HG02571 (cell line): ENCODE measurements around the gene GPRC5B.
A peak's percentile ranks its signal among the peaks of the same experiment; 100 is the strongest.

ENCODE experiments used
- ATAC-seq: cut with Tn5 transposase; IDR thresholded peaks from one replicate; pipeline ENCODE4 v1.9.1; 2021; ENCODE audit warnings: mild to moderate bottlenecking, moderate library complexity; ENCODE audit not compliant: unreplicated experiment

The GPRC5B gene, protein sequence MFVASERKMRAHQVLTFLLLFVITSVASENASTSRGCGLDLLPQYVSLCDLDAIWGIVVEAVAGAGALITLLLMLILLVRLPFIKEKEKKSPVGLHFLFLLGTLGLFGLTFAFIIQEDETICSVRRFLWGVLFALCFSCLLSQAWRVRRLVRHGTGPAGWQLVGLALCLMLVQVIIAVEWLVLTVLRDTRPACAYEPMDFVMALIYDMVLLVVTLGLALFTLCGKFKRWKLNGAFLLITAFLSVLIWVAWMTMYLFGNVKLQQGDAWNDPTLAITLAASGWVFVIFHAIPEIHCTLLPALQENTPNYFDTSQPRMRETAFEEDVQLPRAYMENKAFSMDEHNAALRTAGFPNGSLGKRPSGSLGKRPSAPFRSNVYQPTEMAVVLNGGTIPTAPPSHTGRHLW

DNA sequence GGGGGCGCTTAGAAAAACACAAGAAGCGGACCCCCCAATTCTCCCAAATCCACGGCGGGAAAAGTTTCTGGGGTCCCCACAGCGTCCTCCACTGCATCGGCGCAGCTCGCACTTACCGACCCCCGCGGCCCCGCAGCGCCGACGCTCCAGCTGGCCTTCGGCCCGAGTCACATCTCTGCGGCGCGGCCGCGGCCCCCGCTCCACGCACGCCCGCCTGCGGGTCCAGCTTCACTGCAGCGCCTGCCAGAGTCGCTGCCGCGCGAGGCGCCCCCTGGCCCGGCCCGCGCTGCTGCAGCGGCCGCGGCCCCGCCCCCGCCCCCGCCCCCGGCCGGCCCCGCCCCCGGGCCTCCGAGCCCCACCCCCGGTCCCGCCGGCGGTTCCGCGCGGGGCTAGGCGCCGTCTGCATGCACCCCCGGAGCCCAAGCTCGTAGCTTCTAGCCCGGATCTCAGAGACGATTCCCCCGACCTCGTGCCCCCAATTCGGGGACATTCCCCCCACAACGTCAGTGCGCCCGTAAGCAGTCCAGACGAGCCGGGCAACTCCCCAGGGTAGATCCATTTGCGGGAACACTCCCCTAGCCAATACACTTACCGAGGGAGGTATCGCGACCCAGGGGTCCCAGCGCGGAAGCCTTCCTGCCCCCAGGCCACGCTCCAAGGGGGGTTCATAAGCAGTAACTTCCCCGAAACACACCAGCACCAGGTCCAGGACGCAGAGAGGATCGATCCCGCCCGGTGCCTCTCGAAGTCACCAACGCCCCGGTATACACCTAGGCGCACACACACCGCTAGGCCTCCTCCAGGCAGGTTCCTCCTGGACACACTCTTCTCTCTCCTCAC is at the start of gene GPRC5B:
TSS of gene GPRC5B (minus strand) at position 238 of the 840 bp plus-strand sequence. CDS start 12,003 bp downstream, outside the sequence.
- no peak for ATAC-seq

DNA sequence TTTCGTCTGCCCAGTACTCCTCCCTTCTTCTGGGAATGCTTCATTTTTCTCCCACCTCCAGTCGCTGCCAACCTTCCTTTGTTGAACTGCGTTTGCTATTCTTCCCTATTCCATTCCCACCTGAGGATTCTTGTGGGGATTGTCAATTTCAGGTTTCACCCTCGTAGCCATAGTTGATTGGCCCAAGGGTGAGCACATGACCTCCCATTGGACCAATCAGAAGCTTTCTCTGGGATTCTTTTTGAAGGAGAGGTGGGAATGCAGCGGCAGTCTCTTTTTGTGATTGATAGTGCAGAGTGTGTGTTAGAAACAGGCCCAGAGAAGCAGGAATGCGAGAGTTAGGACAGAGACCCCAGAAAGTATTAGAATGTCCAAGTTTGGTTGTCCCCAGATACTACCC is 49.1 kb upstream of the GPRC5B start:
- no peak for ATAC-seq

- ATAC-seq, result no peak
These were observed 44.4 kb upstream of the GPRC5B start for GRCh38 chr16:19929062-19929511.

GRCh38 chr16:19928432-19928831 is 43.8 kb upstream of the GPRC5B start:
- ATAC-seq, result no peak

DNA sequence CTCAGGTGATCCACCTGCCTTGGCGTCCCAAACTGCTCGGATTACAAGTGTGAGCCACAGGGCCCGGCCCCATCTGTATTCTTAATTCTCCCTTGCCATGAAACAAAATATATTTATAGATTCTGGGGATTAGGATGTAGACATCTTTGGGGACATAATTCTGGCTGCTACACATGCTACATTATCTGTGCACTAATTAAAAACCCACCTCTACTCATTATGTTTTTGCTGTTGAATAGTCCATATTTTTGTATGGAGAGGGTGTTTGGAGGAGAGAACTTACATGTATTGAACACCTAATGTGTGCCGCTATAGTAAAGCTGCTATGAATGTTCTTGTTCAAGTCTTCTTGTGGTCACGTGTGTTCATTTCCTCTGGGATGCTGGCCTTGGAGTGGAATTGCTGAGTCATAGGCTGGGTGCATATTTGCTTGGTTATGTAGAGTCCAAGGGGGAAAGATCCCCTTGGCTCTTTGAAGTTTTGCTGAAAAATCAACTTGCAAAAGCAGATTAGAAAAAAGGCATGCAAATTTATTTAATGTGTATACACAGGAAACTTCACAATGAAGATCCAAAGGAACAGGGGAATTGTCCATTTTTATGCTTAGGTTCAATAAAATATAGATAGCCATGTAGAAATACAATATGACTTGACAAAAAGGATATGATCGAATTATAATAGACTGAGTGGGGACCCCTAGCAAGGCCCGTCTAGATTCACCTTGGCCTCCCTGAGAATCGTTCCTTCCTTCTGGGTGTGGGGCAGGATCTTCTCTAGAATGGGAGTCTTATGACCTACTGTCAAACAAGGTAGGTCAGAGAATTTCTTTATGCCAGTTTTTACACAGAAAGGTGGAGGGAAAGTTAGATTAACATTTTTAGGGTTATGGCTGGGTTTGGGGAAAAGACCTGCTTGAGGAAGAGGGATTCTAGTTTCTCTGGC is 42.1 kb upstream of the GPRC5B start:
- ATAC-seq, result no peak

DNA sequence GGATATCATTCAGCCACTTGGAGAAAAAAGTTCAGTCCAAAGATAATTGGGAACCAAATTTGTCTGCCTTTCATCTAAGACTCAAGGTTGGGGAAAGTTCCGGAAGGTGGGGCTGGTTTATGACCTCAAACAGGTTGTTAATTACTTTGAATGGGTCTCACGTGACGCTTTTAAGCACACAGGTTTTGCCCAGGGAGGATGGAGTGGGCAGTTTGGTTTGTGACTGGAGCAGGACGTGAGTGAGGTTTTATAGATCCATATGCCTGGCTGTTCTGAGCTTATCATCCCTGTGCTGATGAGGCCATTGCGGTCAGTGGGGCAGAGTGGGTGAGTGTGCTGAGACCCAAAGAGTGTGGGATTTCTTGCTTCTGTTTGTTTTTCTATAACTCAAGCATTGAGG is 38.7 kb upstream of the GPRC5B start:
- no peak for ATAC-seq

DNA sequence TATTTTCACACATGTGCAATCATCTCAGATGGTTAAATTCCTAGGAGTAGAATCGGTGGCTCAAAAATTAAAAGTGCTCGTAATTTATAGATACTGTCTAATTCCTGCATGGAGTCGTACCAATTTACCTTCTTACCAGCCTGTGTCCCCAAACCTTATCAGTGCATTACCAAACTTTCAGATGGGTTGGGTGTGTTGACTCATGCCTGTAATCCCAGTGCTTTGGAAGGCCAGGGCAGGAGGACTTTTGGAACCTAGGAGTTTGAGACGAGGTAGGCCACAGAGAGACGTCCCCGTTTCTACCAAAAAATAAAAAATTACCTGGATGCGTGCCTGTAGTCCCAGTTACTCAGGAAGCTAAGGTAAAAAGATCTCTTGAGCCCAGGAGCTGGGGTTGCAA is 34.5 kb upstream of the GPRC5B start:
- no peak for ATAC-seq

DNA sequence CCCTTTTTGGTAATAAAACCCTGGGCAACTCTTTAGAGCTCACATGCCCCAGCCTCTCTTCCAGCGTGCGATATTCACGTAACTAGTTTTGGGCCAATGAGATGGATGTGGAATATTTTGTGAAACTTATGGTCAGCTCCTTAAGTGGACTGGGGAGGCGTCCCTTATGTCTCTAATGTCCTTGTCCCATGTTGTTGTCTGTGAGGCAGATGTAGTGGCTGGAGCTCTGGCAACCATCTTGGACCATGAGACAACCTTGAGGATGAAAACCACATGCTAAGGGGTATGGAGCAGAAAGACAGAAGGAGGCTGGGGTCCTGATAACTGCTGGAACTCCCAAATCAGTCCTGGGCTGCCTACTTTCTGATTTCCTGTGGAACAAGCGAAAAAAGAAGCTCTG is 31.4 kb upstream of the GPRC5B start:
- no peak for ATAC-seq

- ATAC-seq, result no peak
These were observed 30.2 kb upstream of the GPRC5B start for GRCh38 chr16:19914877-19915276.

DNA sequence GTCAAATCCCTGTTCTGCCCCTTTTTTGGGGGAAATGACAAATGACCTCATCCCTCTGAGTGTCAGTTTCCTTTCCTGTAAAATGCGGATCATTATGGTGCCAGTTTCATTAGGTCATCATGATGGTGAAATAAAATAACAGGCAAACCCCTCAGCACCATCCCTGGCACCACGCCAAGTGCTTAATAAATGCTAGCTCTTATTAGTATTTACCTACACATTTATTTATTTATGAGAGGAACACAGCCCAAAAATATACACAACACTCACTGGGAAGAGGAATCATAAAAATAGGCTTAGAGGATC is 28.6 kb upstream of the GPRC5B start:
- ATAC-seq, result no peak

DNA sequence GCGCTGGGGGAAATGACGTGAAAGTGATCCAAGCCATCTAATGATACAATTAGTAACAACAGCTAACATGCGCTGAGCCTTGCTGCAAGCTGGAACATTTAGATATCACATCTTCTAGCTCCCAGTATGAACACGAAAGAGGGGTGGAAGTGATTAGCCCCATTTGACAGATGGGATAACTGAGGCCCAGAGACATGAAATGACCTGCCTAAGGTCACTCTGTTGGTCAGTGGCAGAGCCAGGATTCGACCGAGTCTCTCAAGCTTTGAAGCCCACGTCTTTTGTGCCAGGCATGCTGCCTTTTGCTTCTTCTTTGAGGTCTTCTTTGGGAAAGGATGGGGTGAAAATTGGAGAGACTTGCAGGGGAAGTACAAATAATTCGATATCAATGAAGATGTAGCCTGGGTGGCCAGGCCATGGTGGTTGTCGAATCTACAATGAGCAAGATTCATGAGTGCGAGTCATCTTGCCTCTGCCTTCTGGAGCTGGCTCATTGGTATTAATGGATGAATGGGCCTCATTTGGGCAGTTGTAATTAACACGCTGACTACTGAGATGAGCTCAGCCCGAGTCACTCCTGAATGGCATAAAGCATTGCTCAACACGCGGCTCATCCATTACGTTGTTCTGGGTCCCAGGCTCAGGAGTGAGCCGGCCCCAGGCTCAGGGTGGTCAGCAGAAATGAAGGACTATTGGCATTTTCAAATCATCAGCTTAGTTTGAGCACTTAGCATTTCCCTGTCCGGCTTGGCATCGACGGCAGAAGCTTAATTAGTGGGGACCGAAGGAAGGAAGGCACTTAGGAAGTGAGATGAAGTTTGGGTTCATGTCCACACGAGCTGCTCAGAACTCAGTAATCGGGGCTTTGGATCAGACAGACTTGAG is 28.0 kb upstream of the GPRC5B start:
- no peak for ATAC-seq

DNA sequence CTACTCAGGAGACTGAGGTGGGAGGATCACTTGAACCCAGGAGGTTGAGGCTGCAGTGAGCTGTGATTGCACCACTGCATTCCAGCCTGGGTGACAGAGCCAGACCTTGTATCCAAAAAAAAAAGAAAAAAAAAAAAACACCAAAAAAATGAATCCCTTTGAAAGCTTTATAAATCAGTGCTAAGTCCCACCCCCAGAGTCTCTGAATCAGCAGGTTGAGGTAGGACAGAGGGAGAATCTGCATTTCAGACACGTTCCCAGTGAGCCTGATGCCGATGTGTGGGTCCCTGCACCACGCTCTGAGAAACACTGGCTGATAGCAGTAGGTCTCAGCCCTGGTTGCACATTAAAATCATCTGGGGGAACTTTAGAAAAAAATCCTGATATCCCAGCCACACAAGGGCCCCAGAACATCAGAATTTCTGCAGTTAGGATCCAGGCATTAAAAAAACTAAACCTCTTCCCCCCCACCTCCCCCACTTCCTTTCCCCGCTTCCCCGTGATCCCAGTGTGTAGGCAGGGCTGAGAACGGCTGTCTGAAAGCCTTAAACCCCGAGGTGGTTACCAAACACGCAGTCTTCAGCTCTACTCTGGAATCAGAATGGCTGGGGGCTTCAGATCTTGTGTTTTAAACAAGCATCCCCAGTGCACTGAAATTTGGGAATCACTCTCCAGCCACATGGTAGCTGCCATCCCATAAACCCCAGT is 27.3 kb upstream of the GPRC5B start:
- no peak for ATAC-seq

DNA sequence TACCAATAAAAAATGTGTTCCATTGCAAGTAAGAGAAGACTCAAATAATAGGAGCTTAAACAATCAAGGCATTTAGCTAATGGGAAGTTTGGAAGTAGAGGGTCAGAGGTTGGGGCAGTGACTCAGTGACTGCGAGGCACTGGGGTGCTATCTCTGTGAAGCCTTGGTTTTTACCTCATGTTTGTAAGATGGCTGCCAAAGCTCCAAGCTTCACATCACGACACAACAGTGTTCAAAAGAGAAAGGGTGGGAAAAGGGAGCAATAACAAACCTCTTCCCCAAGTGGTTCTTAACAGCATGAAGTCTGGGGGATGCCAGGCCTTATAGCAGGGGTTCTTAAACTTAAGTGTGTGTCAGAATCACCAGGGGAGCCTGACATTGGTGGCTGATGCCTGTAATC is 26.6 kb upstream of the GPRC5B start:
- ATAC-seq, result no peak

GRCh38 chr16:19909750-19910322 is 25.2 kb upstream of the GPRC5B start:
- ATAC-seq, result no peak

- no peak for ATAC-seq
These were observed 24.3 kb upstream of the GPRC5B start for GRCh38 chr16:19908921-19909320.

DNA sequence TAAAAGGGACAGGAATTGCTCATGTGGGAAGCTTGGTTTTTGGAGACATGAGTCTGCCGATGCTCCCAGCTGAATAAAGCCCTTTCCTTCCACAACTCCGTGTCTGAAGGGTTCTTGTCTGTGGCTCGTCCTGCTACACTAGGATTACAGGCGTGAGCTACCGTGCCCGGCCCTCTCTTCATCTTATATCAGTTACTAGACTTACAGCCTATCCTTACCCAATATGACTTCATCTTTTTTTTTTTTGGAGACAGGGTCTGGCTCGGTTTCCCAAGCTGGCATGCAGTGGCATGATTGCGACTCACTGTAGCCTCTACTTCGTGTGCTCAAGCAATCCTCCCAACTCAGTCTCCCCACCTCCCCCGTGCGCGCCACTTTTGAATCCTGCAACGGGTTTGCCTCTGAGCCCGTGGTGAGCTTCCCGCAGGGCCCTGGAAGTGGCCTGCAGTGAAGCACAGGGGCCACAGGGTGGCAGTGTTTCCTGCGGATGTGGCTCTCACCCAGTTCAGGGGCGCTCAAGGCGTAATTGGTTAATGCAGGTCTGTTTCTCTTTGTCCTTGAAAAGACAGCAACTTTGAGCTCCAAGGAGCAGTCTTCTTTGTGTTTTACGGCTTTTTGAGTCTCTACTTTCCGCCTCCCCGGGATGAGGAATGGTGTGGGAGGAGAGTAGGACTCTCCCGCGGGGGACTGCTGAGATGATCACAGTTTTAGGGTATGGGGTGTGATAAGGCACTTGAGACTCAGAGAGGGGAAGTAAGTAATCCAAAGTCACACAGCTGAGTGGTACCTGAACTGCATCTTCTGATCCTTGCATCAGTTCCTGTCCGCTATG is 22.7 kb upstream of the GPRC5B start:
- ATAC-seq, result peak; percentile 58

DNA sequence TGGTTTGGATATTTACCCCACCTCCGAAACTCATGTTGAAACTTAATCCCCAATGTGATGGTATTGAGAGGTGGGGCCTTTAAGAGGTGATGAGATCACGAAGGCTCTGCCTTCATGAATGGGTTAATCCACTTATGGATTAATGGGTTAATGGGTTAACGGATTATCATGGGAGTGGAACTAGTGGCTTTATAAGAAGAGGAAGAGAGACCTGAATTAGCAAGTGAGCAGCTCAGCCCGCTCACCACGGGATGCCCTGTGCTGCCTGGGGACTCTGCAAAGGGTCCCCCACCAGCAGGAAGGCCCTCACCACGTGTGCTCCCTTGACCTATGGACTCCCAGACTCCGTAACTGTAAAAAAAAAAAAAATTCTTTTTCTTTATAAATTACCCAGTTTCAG is 16.5 kb upstream of the GPRC5B start:
- no peak for ATAC-seq

GRCh38 chr16:19899605-19899955 is 14.9 kb upstream of the GPRC5B start:
- ATAC-seq, result no peak
